Measurements from ENCODE around the gene OSBPL6. TPM values are rescaled to one million over a fixed set of nuclear protein-coding genes. Genes with fewer than 3 reads are reported as not detected.

OSBPL6 gene
- total RNA-seq, 1 experiment from 2014 or later, result 4.6 TPM

DNA sequence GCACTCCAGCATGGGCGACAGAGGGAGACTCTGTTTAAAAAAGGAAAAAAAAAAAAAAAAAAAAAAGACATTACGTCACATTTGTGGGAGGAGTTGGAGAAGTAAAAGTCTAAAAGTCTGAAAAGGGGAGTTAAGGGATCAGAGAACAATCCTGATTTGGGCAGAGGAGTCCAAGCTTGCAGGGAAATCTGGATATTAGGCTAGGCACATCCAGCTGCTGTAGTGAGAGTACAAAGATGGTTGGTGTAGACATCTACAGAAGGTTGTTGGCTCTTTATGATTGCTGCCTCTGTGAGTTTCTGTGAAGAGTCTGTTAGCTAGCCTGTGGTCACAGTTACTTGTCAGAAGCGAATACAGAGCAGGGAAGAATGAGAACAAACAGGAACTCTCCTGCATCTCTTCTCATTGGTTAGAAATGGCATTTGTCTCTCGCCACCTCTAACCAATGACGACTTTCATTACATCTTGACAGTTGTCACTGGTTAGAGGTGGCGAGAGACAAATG is 3.3 kb upstream of the OSBPL6 start:
- no peak overlapping the region for H2BK20ac ChIP-seq (ENCODE audit: low read depth, low read length, poor library complexity, severe bottlenecking)
- peaks cover 17% of the 10 kb centered on the region; the same call in 1 of the 2 replicates for H3K27me3 ChIP-seq (ENCODE audit: insufficient read depth, low read length)
- H4K8ac ChIP-seq (replicated peaks; ENCODE audit: insufficient read length, low read depth, low read length), result no peak overlapping the region
- H3K18ac ChIP-seq (ENCODE audit: insufficient read length, low read depth, low read length), result no peak overlapping the region
- Mint-ChIP-seq H3K27ac (no peak overlapping the region), H3K4me1 (peaks cover 14 to 17% of the 10 kb centered on the region in 2 experiments), H3K4me3 (no peak overlapping the region), H3K36me3 (ENCODE audit: insufficient read depth in 1 of 3, low read depth in 3 of 3) (no peaks in the 10 kb centered on the region), H3K27me3 (ENCODE audit: low read depth) (peaks cover 49% of the 10 kb centered on the region), H3K9me3 (no peaks in the 10 kb centered on the region)
- no peak overlapping the region for H2BK5ac ChIP-seq (ENCODE audit: insufficient read length, low read length)
- TF ChIP-seq, protein P1, sequence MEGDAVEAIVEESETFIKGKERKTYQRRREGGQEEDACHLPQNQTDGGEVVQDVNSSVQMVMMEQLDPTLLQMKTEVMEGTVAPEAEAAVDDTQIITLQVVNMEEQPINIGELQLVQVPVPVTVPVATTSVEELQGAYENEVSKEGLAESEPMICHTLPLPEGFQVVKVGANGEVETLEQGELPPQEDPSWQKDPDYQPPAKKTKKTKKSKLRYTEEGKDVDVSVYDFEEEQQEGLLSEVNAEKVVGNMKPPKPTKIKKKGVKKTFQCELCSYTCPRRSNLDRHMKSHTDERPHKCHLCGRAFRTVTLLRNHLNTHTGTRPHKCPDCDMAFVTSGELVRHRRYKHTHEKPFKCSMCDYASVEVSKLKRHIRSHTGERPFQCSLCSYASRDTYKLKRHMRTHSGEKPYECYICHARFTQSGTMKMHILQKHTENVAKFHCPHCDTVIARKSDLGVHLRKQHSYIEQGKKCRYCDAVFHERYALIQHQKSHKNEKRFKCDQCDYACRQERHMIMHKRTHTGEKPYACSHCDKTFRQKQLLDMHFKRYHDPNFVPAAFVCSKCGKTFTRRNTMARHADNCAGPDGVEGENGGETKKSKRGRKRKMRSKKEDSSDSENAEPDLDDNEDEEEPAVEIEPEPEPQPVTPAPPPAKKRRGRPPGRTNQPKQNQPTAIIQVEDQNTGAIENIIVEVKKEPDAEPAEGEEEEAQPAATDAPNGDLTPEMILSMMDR (conservative IDR thresholded peaks at IDR 0.05), result no peak
- no peak overlapping the region for H3K14ac ChIP-seq (ENCODE audit: insufficient read depth, low read length)
- H3T11ph ChIP-seq (ENCODE audit: low read length), result no peak overlapping the region
- H3K9me3 ChIP-seq (ENCODE audit: control insufficient read depth, low read depth, low read length), result no peaks in the 10 kb centered on the region
- H3K79me1 ChIP-seq (ENCODE audit: insufficient read depth, low read depth, low read length, poor library complexity, severe bottlenecking), result no peaks in the 10 kb centered on the region
- H4K91ac ChIP-seq (ENCODE audit: insufficient read length, low read depth, low read length), result no peak overlapping the region
- peaks cover 13% of the 10 kb centered on the region for H3K23me2 ChIP-seq (ENCODE audit: insufficient read length, low read depth, low read length, poor library complexity, severe bottlenecking)
- H2AK5ac ChIP-seq (ENCODE audit: insufficient read length, low read length), result no peak overlapping the region
- no peak overlapping the region for H2BK120ac ChIP-seq (ENCODE audit: low read depth, low read length, poor library complexity, severe bottlenecking)
- H3K23ac ChIP-seq (ENCODE audit: insufficient read length, low read depth, low read length), result no peak overlapping the region
- H3K4me1 ChIP-seq (ENCODE audit: insufficient read depth, low read length), result no peaks in the 10 kb centered on the region
- H2BK15ac ChIP-seq (ENCODE audit: low read depth, low read length), result no peak overlapping the region
- H4K5ac ChIP-seq (ENCODE audit: insufficient read length, low read depth, low read length), result no peak overlapping the region
- H3K9ac ChIP-seq (ENCODE audit: extremely low read depth, insufficient read length, low read length), result no peak overlapping the region
- WGBS (ENCODE audit: extremely low coverage, insufficient read length, low lambda C conversion rate), result no CpG with 5 or more reads among the region's 6 CpGs
- no peaks in the 10 kb centered on the region for H4K20me1 ChIP-seq (ENCODE audit: control insufficient read depth, insufficient read depth, insufficient read length)
- H3K4me2 ChIP-seq (ENCODE audit: insufficient read depth, insufficient read length, low read length), result no peak overlapping the region
- no peak overlapping the region for H2AFZ ChIP-seq (ENCODE audit: low read length)
- no peak for DNase-seq
- H3K79me2 ChIP-seq (ENCODE audit: insufficient read depth, low read length), result no peaks in the 10 kb centered on the region
- H2BK12ac ChIP-seq (ENCODE audit: insufficient read length, low read depth, low read length), result no peak overlapping the region
- no peak overlapping the region for H3K56ac ChIP-seq (ENCODE audit: insufficient read length, low read depth, low read length)
- H3K4ac ChIP-seq (ENCODE audit: low read depth, low read length), result no peak overlapping the region
- no peak overlapping the region for H3K27ac ChIP-seq (ENCODE audit: insufficient read length, low read depth, low read length)

Data from H9 (cell line).